Amniotic stem cell (primary cell): Measurements from ENCODE around the gene PIGS.

Source experiments
- DNase-seq: peaks from one replicate; lab custom pipeline; 2025; lab: John Stamatoyannopoulos, UW

PIGS gene

DNA sequence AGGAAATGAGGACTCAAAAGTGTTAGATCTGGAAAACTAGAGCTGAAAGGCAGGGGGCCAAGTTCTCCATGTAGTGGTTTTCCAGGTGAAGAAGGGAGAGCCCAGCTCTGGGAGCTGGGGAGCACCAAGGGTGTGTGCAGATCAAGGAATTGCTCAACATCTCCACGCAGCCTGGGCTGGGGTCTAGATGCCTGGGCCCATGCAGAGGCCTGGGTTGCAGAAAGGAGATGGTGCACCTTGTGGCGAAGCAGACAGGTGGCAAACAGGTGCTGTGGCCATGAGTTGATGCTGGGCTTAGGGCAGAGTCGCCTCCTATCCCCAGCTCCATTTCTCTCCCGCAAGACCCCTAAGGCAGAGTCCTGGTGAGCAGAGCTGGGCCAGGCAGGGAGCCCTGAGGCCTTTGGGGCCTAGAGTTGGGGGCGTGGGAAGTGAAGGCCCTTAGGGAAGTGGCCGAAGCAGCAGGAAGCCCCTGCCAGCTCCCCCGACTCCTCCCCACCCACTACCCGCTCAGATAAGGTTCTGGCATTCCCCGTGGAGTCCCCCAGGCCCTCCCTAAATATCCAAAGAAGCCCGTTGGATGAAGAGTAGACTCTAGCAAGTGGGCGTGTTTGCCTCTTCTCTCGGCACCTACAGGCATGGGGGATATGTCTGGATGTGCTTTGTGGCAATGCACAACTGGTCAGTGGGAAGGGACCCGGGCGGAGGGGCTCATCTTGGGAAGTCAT, 64.4 kb downstream of the PIGS start:
- no peak for DNase-seq

DNA sequence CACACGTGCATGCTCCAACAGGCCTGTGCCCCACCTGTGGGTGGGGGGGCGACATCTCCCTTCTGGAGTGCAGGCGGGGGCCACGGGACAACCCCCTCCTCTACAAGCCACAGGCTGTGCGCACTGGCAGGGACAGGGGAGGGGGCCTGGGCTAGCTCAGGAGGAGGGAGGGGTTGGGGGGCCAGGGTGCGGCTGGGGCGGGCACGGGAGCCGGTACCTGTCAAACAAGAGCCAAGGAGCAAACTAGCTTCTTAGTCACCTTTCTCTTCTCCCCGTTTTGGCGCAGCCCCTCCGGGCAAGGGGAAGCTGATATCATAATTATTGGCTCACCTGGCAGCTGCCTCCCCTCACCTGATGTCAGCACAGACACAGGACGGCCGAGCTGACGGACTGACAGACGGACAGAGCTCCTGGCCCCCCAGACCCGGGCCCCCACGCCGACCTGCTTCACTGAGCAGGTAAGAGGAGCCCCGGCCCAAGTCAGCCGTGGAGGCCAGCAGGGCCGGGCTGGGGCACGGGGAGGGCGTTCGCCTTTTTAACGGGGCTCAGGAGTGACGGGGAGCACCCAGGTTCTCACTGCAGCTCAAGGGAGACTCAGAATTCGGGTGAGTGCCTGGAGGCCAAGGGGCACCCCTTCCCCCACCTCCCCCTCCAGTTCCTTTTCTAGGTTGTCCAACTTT, 65.2 kb downstream of the PIGS start, which contains the start of gene FOXN1:
Gene FOXN1, plus strand, starts transcription at position 363 of the 680 bp plus-strand sequence. CDS start 17,622 bp downstream, outside the sequence.
- no peak for DNase-seq

DNA sequence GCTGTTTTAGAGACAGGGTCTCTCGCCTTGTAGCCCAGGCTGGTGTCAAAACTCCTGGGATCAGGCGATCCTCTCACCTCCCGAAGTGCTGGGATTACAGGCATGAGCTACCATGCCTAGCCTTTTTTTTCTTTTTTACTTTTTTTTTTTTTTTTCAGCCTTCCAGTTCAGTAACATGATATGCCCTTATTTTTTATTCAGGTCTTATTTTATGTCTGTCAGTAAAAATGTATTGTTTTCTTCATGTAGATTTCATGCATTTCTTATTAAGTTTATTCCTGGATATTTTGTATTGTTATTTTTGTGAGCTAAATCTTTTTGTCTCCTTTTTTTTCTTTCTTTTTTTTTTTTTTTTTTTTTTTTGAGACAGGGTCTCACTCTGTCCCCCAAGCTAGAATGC, 67.9 kb downstream of the PIGS start:
- DNase-seq = no peak
